COLO668 (cell line): ENCODE results near the gene TANGO6.
"Not testable (repeated sequence)": the region's sequence is repeated elsewhere in the genome, so short reads cannot be mapped to it uniquely, and the experiment has no call there.

Experiments
- DNase-seq: peaks from one replicate; lab custom pipeline; 2025; ENCODE audit not compliant: unreplicated experiment; lab: John Stamatoyannopoulos, UW

Gene TANGO6

GRCh38 chr16:69049603-69050375, 206.5 kb downstream of the TANGO6 start:
- DNase-seq = no peak

- not testable (repeated sequence) for DNase-seq
These were observed 208.1 kb downstream of the TANGO6 start for GRCh38 chr16:69051517-69051830.

GRCh38 chr16:69055008-69055407, 211.7 kb downstream of the TANGO6 start:
- DNase-seq = no peak

- DNase-seq = no peak
These were observed 212.6 kb downstream of the TANGO6 start for GRCh38 chr16:69055980-69056379.

- DNase-seq = no peak
These were observed 213.1 kb downstream of the TANGO6 start for GRCh38 chr16:69056421-69056820.

- DNase-seq = peak; percentile 7
These were observed 214.4 kb downstream of the TANGO6 start for GRCh38 chr16:69057400-69058378.

- not testable (repeated sequence) for DNase-seq
These were observed 220.2 kb downstream of the TANGO6 start for GRCh38 chr16:69063491-69063890.

- DNase-seq = no peak
These were observed 220.9 kb downstream of the TANGO6 start for GRCh38 chr16:69064124-69064763.

GRCh38 chr16:69064764-69065313, 221.5 kb downstream of the TANGO6 start:
- no peak for DNase-seq

- no peak for DNase-seq
These were observed 226.2 kb downstream of the TANGO6 start for GRCh38 chr16:69069504-69069903.

- no peak for DNase-seq
These were observed 227.7 kb downstream of the TANGO6 start for GRCh38 chr16:69071036-69071435.

- no peak for DNase-seq
These were observed 229.3 kb downstream of the TANGO6 start for GRCh38 chr16:69072640-69072974.

GRCh38 chr16:69073181-69073702, 229.9 kb downstream of the TANGO6 start:
- DNase-seq = no peak

- DNase-seq = no peak
These were observed 233.9 kb downstream of the TANGO6 start for GRCh38 chr16:69077251-69077650.

- no peak for DNase-seq
These were observed 234.7 kb downstream of the TANGO6 start for GRCh38 chr16:69078073-69078472.

GRCh38 chr16:69079697-69080096, 236.4 kb downstream of the TANGO6 start:
- no peak for DNase-seq

GRCh38 chr16:69083306-69083941, 240.1 kb downstream of the TANGO6 start:
- no peak for DNase-seq

- DNase-seq = no peak
These were observed 241.0 kb downstream of the TANGO6 start for GRCh38 chr16:69084289-69084688.

- no peak for DNase-seq
These were observed 241.8 kb downstream of the TANGO6 start for GRCh38 chr16:69085032-69085695.

GRCh38 chr16:69087161-69087581, 243.8 kb downstream of the TANGO6 start:
- DNase-seq = no peak
